Endothelial cell of umbilical vein (primary cell): ENCODE data around the gene NECTIN4.

Experiments
- EZH2 ChIP-seq: IDR thresholded peaks from 2 replicates; pipeline ENCODE4 v1.6.1; 2012; ENCODE audit warnings: borderline replicate concordance, low read depth, mild to moderate bottlenecking, moderate library complexity, low read length, inconsistent platforms; ENCODE audit not compliant: severe bottlenecking
- TF ChIP-seq, protein P1 (sequence below), 2 donors: IDR thresholded peaks; 1 replicate in 1 of 2; 2 replicates in 1 of 2; pipeline ENCODE4 v1.5.1; 2011; ENCODE audit warnings: low read length in 2 of 2, mild to moderate bottlenecking in 2 of 2, moderate library complexity in 2 of 2, control low read depth in 1 of 2, inconsistent platforms in 1 of 2, low read depth in 1 of 2; ENCODE audit not compliant: insufficient read depth in 1 of 2; ENCODE audit errors: extremely low read depth in 1 of 2

GRCh38 chr1:161061419-161061818 is 27.9 kb downstream of the NECTIN4 start:
- TF ChIP-seq, protein P1, sequence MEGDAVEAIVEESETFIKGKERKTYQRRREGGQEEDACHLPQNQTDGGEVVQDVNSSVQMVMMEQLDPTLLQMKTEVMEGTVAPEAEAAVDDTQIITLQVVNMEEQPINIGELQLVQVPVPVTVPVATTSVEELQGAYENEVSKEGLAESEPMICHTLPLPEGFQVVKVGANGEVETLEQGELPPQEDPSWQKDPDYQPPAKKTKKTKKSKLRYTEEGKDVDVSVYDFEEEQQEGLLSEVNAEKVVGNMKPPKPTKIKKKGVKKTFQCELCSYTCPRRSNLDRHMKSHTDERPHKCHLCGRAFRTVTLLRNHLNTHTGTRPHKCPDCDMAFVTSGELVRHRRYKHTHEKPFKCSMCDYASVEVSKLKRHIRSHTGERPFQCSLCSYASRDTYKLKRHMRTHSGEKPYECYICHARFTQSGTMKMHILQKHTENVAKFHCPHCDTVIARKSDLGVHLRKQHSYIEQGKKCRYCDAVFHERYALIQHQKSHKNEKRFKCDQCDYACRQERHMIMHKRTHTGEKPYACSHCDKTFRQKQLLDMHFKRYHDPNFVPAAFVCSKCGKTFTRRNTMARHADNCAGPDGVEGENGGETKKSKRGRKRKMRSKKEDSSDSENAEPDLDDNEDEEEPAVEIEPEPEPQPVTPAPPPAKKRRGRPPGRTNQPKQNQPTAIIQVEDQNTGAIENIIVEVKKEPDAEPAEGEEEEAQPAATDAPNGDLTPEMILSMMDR (IDR thresholded peaks at IDR 0.05; ENCODE audit: extremely low read depth in 1 of 2, insufficient read depth in 1 of 2, low read depth in 1 of 2, low read length in 2 of 2) = no peak
- no peak for TF ChIP-seq EZH2
